Measurements from ENCODE around the gene CCDC146.

Gene CCDC146

DNA sequence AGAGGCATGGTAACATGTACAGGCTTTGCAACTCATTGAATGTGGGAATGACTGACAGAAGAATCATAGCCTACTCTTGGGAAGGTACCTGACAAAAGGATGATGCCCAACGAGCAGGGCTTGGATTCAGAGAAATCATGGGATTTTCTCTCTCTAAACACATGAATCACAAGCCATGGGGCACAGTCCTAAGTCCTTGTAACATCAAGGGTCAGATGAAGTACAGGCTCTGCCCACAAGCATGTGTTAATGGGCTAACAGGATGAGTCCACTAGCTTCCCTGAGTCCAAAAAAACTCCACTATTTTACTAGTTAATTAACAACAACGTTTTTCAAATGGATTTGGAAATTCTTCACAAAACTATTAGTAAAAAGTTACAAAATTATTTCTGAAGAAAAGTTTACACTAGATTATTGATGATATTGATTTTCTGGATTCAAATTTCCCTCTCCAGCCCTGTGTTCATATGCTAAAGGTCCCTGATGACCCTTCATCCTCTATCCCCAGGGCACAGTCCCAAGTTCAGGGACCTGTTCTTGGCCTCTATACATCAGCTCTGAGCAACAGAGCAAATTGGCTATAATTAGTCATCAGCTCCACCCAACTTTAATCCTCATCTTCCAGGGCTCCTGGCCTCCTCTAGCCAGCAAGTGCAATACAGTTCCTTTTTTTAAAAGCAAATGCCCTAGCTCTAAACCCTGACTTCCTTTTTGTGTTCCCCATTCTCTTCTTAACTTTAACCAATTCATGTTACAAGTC, 194.0 kb downstream of the CCDC146 start:
- Mint-ChIP-seq H3K27ac (no peak overlapping the region), H3K27me3 (ENCODE audit: low read depth) (no peaks in the 10 kb centered on the region), H3K36me3 (ENCODE audit: low read depth) (peaks cover 3% of the 10 kb centered on the region), H3K4me3 (no peak overlapping the region), H3K4me1 (ENCODE audit: low read depth) (no peaks in the 10 kb centered on the region), H3K9me3 (no peaks in the 10 kb centered on the region)
- DNase-seq (ENCODE audit: low spot score), result no peak

DNA sequence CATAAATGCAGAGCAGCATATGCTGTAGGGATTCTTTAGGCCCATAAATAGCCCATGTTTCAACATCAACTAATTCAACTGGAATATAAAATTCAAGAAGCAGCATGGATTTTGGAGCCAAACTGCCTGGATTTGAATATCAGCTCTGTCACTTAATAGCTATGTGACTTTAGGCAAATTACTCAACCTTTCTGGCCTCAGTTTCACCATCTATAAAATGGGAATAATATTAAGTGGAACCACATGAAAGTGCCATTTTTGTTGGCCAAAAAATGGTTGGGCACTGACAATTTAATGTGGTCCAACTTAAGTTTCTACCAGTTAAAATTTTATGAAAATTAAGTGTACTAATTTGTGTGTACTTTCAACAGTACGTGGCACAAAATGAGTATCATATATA, 195.6 kb downstream of the CCDC146 start:
- Mint-ChIP-seq H3K27ac (no peak overlapping the region), H3K36me3 (ENCODE audit: low read depth) (peaks cover 3% of the 10 kb centered on the region), H3K27me3 (ENCODE audit: low read depth) (no peaks in the 10 kb centered on the region), H3K9me3 (no peaks in the 10 kb centered on the region), H3K4me3 (no peak overlapping the region), H3K4me1 (ENCODE audit: low read depth) (no peaks in the 10 kb centered on the region)
- DNase-seq (ENCODE audit: low spot score), result no peak

DNA sequence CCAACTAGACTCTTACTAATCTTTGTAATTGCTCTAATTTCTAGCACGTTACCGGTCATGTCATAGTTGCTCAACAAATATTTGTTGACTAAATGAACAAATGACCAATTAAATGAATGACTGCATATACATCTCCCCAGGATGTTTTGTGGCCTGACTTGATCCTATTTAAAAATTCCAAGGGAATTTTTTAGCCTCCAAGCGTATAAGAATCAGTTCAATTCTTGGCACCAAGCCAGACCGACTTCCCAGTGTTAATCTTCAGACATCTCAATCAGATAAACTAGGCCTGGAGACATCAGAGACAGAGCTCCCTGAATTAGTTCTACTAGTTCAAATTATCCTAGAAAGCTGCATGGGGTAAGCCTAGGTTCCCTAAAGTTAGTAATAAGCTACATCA, 197.7 kb downstream of the CCDC146 start:
- Mint-ChIP-seq H3K9me3 (no peaks in the 10 kb centered on the region), H3K27me3 (ENCODE audit: low read depth) (no peaks in the 10 kb centered on the region), H3K36me3 (ENCODE audit: low read depth) (peaks cover 3% of the 10 kb centered on the region), H3K27ac (no peak overlapping the region), H3K4me1 (ENCODE audit: low read depth) (no peaks in the 10 kb centered on the region), H3K4me3 (no peak overlapping the region)
- no peak for DNase-seq (ENCODE audit: low spot score)

DNA sequence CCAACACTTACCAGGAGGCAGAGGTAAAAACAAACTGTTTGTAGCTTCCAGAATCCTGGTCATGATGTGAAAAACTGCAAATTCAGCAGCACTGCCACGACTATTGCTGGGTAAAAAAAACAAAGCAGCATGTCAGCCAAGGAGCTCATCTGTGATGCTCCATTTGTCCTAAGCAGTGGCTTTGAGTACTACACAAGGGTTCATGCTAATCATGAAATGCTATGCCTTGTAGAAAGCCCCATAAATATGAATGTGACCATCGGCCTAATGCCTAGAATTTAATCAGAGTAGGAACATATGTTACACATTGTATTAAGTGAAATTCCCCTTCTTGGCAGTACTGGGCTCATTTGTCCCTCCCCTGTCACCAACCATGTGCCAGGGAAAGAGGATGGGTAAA, 198.3 kb downstream of the CCDC146 start:
- no peak for DNase-seq (ENCODE audit: low spot score)
- Mint-ChIP-seq H3K27ac (no peak overlapping the region), H3K4me3 (no peak overlapping the region), H3K9me3 (no peaks in the 10 kb centered on the region), H3K36me3 (ENCODE audit: low read depth) (peaks cover 3% of the 10 kb centered on the region), H3K27me3 (ENCODE audit: low read depth) (no peaks in the 10 kb centered on the region), H3K4me1 (ENCODE audit: low read depth) (no peaks in the 10 kb centered on the region)

DNA sequence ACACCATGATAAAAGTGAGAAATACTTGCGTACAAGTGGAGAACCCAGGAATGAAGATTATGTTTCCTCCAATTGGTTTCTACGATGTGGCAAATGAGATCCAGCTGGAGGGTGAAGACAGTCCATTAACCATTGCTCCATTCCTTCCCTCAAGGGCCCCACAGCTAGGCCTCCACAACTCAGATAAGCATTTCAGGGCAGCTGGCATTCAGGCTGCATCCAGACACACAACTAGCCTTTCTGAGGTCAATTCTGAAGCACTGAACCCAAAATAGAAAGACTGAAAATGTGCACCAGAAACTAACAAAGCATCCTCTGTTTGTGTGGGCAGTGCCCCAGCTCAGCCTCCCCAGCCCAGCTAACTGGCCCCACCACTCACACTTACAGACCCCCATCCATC, 198.9 kb downstream of the CCDC146 start:
- peaks cover 3% of the 10 kb centered on the region for H3K36me3 Mint-ChIP-seq (ENCODE audit: low read depth)
- no peak overlapping the region for H3K4me3 Mint-ChIP-seq
- H3K27ac Mint-ChIP-seq, result no peak overlapping the region
- DNase-seq (ENCODE audit: low spot score), result no peak
- no peaks in the 10 kb centered on the region for H3K4me1 Mint-ChIP-seq (ENCODE audit: low read depth)
- no peaks in the 10 kb centered on the region for H3K27me3 Mint-ChIP-seq (ENCODE audit: low read depth)
- no peaks in the 10 kb centered on the region for H3K9me3 Mint-ChIP-seq

DNA sequence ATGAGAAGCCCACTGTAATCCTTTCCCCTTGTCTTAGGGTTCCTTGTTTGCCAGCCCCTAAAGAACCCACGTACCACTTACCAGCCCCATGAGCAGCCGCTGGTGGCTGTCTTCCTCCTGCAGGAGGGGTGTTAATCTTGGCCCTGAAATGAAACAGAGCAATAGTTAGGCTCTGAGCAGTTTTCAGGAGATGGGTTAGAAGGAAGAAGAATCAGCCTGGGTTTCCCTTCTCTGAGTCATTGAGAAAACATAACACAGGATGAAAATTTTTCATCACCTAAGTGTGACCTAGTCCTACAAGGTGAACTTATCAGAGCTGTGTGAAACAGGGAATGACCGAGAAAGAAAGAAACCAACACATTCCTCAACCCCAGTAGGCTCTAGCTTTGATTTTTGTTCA, 203.7 kb downstream of the CCDC146 start:
- no peak for DNase-seq (ENCODE audit: low spot score)
- Mint-ChIP-seq H3K9me3 (no peaks in the 10 kb centered on the region), H3K4me1 (ENCODE audit: low read depth) (peaks cover 32% of the 10 kb centered on the region), H3K36me3 (ENCODE audit: low read depth) (no peaks in the 10 kb centered on the region), H3K27me3 (ENCODE audit: low read depth) (no peaks in the 10 kb centered on the region), H3K4me3 (no peak overlapping the region), H3K27ac (no peak overlapping the region)

DNA sequence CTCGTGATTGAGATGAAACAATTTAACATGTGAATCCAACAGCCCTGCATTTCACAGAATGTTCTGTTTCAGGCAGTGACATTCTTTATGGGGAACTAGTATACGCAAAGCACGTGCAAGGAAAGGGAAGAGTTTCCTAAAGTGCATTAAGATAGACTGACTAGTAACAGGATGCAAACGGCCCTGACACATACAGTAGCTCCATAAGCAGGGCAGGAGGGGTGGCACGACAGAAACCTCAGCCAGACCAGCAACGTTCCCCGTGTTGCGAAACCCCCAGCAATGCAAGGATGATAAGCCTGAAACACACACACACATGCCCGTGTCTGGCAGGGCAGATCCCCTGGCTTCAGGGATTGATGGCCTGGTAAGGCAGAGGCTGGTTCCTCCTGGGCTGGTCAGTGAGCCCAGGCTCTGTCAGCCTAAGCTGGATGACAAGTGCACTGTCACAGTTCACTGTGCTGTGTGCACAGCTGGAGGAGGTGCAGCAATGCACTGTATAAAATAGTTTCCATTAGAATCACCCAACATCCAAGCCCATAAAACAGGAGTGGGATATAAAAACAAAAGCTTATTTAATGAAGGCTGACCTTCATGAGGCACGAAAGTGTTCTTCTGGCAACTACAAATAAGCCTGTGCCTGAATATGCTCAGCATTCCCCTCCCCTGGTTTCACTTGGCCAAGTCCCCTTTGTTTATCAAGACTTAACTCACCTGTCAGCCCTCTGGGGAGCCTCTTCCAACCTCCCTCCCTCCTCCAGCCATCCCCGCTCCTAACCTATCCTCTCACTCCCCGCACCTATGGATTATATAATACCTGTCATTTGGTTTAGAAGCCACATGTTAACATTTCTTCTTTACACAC, 204.9 kb downstream of the CCDC146 start:
- H3K4me3 Mint-ChIP-seq, result no peak overlapping the region

DNA sequence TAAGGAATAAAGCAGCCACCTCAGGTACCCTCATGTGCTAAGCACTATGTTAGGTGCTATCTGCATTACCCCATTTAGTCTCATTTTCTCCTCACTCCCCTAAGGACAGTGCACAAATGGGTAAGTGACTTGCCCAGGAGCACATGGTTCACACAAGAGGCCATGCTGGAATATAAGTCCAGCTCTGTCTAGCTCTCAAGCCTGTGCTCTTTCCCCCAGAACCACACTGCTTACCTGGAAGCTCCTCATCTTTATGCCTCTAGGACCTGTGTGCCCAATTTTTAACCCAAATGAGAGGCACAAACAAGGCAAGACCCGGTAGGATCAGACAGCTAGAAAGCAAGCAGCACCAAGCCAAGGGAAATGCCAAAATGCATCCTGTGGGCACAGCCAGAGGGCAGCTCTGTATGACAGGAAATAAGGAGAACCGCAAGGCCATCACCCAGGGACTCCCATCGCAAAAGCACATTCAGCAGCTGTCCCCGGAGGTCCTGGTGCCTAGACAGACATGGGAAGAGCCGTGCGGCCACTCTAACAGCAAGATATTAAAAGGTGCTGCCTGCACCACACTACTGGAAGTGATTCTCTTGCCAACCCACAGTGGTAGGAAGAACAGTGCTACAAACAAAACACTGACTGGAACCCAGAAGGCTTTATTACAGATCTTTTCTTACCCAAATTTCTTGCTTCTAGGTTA, 205.7 kb downstream of the CCDC146 start:
- H3K4me3 Mint-ChIP-seq, result peak overlapping the region; percentile 28
- no peaks in the 10 kb centered on the region for H3K9me3 Mint-ChIP-seq
- H3K27ac Mint-ChIP-seq, result peak overlapping the region; percentile 32
- no peaks in the 10 kb centered on the region for H3K36me3 Mint-ChIP-seq (ENCODE audit: low read depth)
- no peaks in the 10 kb centered on the region for H3K27me3 Mint-ChIP-seq (ENCODE audit: low read depth)
- peaks cover 44% of the 10 kb centered on the region for H3K4me1 Mint-ChIP-seq (ENCODE audit: low read depth)
- DNase-seq (ENCODE audit: low spot score), result no peak

More for the DNA sequence above, 204.9 kb downstream of the CCDC146 start:
- Mint-ChIP-seq H3K36me3 (ENCODE audit: low read depth) (no peaks in the 10 kb centered on the region), H3K9me3 (no peaks in the 10 kb centered on the region), H3K27me3 (ENCODE audit: low read depth) (no peaks in the 10 kb centered on the region), H3K27ac (peak overlapping the region; percentile 32), H3K4me1 (ENCODE audit: low read depth) (peaks cover 43% of the 10 kb centered on the region)
- DNase-seq (ENCODE audit: low spot score), result no peak

DNA sequence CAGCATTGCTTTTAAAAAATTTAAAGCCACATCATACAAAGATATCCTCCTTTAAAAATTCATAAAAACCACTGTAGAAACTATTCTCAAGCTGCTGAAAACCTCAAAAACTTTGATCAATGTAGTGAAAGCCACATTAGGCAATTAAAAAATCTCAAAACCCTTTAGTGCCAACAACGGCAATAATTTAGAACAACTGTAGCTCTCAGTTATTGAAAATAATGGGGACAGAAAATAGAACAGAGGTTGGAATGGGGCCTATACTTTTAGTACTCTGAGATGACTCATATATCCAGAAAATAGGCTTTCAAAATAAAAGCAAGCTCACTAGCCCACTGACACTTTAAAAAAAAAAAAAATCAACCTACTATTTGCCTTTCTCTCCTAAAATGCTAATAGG, 206.3 kb downstream of the CCDC146 start:
- no peak for DNase-seq (ENCODE audit: low spot score)
- Mint-ChIP-seq H3K27me3 (ENCODE audit: low read depth) (no peaks in the 10 kb centered on the region), H3K4me1 (ENCODE audit: low read depth) (peaks cover 44% of the 10 kb centered on the region), H3K27ac (no peak overlapping the region), H3K36me3 (ENCODE audit: low read depth) (no peaks in the 10 kb centered on the region), H3K9me3 (no peaks in the 10 kb centered on the region), H3K4me3 (peak overlapping the region; percentile 19)

DNA sequence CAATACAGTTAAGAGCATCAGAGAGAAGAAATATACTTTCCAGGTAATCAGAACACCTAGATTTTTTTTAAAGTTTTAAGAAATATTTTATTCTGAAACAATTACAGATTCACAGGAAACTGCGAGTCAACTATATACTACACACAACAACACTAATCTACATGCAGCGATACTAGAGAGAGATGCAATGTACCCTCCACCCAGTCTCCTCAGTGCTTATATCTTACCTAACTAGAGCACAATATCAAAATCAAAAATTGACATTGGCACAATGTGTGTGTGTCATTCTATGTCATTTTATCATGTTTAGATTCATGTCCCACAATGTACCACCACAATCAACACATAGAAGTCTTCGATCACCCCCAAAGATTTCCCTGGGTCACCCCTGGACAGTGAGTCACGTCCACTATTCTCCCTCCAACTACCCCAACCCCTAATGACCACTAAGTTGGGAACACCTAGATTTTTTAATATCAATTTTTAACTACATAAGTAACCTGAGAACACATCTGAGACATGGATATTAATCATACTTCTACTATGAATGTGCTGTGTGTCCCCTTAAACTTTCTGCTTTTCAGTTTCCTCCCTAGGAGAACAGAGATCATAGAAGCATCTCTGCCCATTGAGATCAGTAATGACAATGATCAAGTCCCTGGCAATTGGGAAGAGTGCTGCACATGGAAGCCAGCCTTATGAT, 207.2 kb downstream of the CCDC146 start:
- no peaks in the 10 kb centered on the region for H3K27me3 Mint-ChIP-seq (ENCODE audit: low read depth)
- no peaks in the 10 kb centered on the region for H3K9me3 Mint-ChIP-seq
- H3K27ac Mint-ChIP-seq, result peak overlapping the region; percentile 28
- peak overlapping the region; percentile 14 for H3K4me3 Mint-ChIP-seq
- no peaks in the 10 kb centered on the region for H3K36me3 Mint-ChIP-seq (ENCODE audit: low read depth)
- H3K4me1 Mint-ChIP-seq (ENCODE audit: low read depth), result peaks cover 44% of the 10 kb centered on the region
- no peak for DNase-seq (ENCODE audit: low spot score)

DNA sequence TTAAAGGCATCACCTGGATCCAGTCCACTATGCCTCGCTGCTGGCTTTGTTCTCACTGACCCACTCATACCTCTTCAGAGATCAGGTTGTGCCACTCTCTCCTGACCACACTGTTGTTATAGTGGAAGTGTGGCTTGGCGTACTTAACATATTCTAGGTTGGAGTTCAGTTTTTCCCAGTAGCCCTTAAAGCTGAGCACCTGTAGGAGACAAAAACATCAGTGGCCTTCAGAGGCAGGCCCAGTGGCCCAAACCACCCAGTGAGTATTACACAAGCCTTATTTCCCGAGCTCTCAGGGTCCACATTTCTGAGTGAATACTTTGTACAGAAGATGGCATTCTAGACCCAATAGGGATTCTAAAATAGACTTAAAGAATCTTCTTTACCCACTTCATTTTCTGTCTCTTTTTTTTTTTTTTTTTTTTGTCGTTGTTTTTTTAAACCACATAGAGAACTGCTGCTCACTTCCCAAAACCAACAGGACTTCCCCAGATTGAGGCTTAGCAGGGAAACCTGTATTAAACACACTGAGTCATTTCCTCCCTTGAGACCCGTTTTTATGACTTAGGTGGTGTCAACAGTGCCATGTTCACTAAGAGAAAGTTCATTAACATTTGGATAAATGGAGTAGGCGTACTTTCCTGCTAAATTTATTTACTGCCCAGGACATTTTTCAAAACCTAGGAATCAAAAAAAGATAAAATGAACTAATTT, 207.9 kb downstream of the CCDC146 start:
- no peaks in the 10 kb centered on the region for H3K9me3 Mint-ChIP-seq
- H3K4me3 Mint-ChIP-seq, result peak overlapping the region; percentile 14
- no peak for DNase-seq (ENCODE audit: low spot score)
- peaks cover 44% of the 10 kb centered on the region for H3K4me1 Mint-ChIP-seq (ENCODE audit: low read depth)
- no peaks in the 10 kb centered on the region for H3K27me3 Mint-ChIP-seq (ENCODE audit: low read depth)
- H3K27ac Mint-ChIP-seq, result peak overlapping the region; percentile 28
- H3K36me3 Mint-ChIP-seq (ENCODE audit: low read depth), result no peaks in the 10 kb centered on the region

DNA sequence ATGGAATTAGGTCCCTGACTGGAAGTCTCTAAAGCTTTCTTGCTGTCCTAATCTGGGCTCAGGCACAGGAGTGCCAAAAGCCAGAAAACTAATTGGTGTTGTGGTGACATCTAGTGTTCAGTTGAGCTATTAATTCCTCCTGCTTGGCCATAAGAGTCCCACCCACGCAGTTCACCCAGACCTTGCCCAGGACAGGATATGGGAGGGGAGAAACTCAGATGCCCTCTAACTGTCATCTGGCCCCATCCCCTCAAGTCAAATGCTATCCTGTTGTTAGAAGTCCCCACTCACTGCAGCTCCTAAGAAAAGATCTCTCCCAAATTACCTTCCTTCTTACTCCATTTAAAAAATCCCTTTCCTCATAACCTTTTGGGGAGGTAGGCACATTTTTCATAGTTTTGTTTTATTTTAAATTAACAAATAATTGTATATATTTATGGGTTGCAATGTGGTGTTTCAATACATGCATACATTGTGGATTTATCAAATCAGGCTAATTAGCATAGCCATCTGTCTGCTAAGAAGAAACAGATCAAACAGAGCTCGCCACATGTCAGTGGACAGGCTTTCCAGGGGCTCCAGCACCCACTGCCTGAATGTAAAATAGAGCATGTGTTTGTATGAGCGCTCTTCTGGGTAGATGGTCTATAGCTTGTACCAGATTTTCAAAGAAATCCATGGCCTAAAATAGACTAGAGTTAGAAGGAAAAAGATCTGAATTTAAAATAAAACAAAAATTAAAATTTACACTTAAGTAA, 209.7 kb downstream of the CCDC146 start:
- H3K36me3 Mint-ChIP-seq (ENCODE audit: low read depth), result no peaks in the 10 kb centered on the region
- H3K4me3 Mint-ChIP-seq, result peak overlapping the region; percentile 11
- peaks cover 44% of the 10 kb centered on the region for H3K4me1 Mint-ChIP-seq (ENCODE audit: low read depth)
- no peaks in the 10 kb centered on the region for H3K9me3 Mint-ChIP-seq
- H3K27me3 Mint-ChIP-seq (ENCODE audit: low read depth), result no peaks in the 10 kb centered on the region
- no peak overlapping the region for H3K27ac Mint-ChIP-seq
- peak; percentile 60 for DNase-seq (ENCODE audit: low spot score)

Measured in T-helper 2 cell treated with Interferon-gamma antibody and Interleukin-4, amounts not matched to agents 5 μg/mL and 100 μg/mL, for 36 hours (primary cell).